ENCODE data around the gene KRT1.

KRT1 gene

DNA sequence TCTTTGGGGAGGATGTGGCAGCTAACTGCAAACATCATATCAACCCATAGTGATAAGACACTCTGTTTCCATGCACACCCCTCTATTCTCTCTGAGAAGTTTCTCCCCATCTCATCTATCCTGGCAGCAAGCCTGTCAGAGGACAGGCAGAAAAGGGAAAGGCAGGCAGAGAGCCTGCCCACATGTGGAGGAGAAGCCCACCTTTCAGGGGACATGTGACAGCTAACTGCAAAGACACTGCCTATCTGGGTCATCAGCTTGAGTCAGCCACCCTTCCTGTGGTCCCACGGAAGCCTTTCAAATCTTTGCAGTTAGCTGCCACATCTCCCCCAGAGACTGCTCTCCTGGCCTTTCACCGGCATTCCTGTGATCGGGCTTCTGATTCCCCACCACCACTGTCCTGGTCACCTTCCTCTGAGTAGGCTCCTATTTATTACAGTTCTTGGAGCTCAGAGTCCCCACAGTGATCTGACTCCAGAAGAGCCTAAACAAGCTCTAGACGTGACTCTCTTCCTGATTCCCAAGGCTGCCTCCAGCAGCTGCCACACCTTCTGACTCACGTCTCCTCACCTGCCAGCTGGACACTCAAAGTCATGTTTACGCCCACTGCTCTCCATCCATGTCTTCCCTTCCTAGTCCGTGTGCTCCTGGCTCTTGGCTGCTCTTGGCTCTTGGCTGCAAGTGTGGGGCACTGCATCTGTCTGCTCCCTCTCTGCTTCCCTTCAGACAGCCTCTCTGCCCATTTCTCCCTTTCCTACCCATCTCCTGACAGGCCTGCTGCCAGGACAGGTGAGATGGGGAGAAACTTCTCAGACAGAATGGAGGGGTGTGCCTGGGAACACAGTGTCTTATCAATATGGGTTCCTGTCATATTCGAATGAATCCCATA lies 7.5 kb upstream of the KRT1 start:
- H3K9me3 ChIP-seq (ENCODE audit: insufficient read depth, low read length), result no peaks in the 10 kb centered on the region
- DNase-seq (ENCODE audit: low read depth, low spot score), result no peak
- TF ChIP-seq SUZ12 (IDR thresholded peaks at IDR 0.05; ENCODE audit: extremely low read depth, insufficient read depth, insufficient read length) (no peak), ZNF274 (IDR thresholded peaks at IDR 0.05; ENCODE audit: low read depth, low read length) (no peak), YY1 (IDR thresholded peaks at IDR 0.05; ENCODE audit: insufficient read depth, insufficient read length) (no peak)

DNA sequence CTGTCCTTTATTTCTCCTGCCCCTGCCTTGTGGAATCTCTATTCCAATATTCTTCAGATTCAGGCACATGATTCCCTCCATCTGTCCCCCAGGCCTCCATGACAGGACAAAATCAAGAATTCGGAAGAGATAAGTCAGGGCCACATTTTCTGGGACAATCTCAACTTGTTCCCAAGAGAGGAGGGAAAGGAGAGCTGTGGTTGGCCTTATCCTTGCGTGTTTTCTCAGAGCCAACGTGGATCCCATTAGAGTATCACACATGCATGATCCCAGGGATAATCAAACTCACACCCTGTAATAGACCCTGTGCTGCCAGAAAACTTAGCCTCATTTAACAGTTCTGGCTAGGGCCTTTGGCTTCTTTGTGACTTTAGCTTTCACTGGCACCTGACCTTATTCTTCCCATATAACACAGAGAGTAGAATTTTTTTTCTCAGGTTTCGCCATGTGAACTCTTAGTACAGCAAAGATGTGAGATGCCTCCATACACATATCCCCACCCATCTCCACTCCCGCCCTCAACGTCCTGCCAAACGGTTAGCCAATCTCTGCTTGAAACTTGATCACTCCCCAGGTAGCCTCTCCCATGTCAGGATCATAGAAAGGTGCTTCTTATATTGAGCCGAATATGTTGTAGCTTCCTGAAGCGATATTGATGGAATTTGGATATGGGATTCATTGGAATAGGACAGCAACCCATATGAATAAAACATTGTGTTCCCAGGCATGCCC lies 6.7 kb upstream of the KRT1 start:
- no peaks in the 10 kb centered on the region for H3K4me1 ChIP-seq (ENCODE audit: insufficient read depth, insufficient read length)
- peaks cover 46% of the 10 kb centered on the region for H3K27me3 ChIP-seq (ENCODE audit: insufficient read depth, insufficient read length)
- no peaks in the 10 kb centered on the region for H3K36me3 ChIP-seq (ENCODE audit: insufficient read depth, insufficient read length, low read length)
- no peak overlapping the region for H3K9ac ChIP-seq (ENCODE audit: insufficient read length, low read depth)
- TF ChIP-seq YY1 (IDR thresholded peaks at IDR 0.05; ENCODE audit: insufficient read depth, insufficient read length), result no peak
- no peak for TF ChIP-seq SUZ12 (IDR thresholded peaks at IDR 0.05; ENCODE audit: extremely low read depth, insufficient read depth, insufficient read length)
- no peak for DNase-seq (ENCODE audit: low read depth, low spot score)
- H3K4me3 ChIP-seq (ENCODE audit: insufficient read length, low read depth), result no peak overlapping the region
- H3K9me3 ChIP-seq (ENCODE audit: insufficient read depth, low read length), result no peaks in the 10 kb centered on the region

More for the DNA sequence above, 7.5 kb upstream of the KRT1 start:
- no peak overlapping the region for H3K4me3 ChIP-seq (ENCODE audit: insufficient read length, low read depth)
- peaks cover 54% of the 10 kb centered on the region for H3K27me3 ChIP-seq (ENCODE audit: insufficient read depth, insufficient read length)
- H3K36me3 ChIP-seq (ENCODE audit: insufficient read depth, insufficient read length, low read length), result no peaks in the 10 kb centered on the region
- no peak overlapping the region for H3K9ac ChIP-seq (ENCODE audit: insufficient read length, low read depth)
- H3K4me1 ChIP-seq (ENCODE audit: insufficient read depth, insufficient read length), result peaks cover 4% of the 10 kb centered on the region

DNA sequence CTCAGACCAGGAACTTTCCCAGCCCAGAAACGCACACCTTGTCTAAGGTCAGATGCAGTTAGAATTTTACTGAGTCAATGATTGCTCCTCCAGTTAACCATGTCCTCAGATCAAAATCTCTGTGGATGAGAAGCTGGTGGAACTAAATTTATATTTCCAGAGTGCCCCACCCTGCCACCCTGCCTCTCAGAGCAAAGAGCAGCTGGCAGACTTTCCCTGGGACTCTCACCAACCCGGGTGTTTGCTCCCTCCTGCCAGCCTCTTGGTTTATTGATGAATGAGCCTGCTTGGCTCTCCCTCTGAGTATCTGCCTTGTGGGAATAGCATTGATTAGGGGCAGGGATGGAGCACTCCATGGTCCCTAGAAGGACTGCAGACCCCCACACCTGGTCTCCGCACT lies 5.9 kb upstream of the KRT1 start:
- H3K4me3 ChIP-seq (ENCODE audit: insufficient read length, low read depth), result no peak overlapping the region
- no peaks in the 10 kb centered on the region for H3K4me1 ChIP-seq (ENCODE audit: insufficient read depth, insufficient read length)
- no peaks in the 10 kb centered on the region for H3K36me3 ChIP-seq (ENCODE audit: insufficient read depth, insufficient read length, low read length)
- H3K27me3 ChIP-seq (ENCODE audit: insufficient read depth, insufficient read length), result peaks cover 37% of the 10 kb centered on the region
- TF ChIP-seq SUZ12 (IDR thresholded peaks at IDR 0.05; ENCODE audit: extremely low read depth, insufficient read depth, insufficient read length) (no peak), YY1 (IDR thresholded peaks at IDR 0.05; ENCODE audit: insufficient read depth, insufficient read length) (no peak), ZNF274 (IDR thresholded peaks at IDR 0.05; ENCODE audit: low read depth, low read length) (no peak)
- no peak overlapping the region for H3K9ac ChIP-seq (ENCODE audit: insufficient read length, low read depth)
- no peaks in the 10 kb centered on the region for H3K9me3 ChIP-seq (ENCODE audit: insufficient read depth, low read length)
- no peak for DNase-seq (ENCODE audit: low read depth, low spot score)

DNA sequence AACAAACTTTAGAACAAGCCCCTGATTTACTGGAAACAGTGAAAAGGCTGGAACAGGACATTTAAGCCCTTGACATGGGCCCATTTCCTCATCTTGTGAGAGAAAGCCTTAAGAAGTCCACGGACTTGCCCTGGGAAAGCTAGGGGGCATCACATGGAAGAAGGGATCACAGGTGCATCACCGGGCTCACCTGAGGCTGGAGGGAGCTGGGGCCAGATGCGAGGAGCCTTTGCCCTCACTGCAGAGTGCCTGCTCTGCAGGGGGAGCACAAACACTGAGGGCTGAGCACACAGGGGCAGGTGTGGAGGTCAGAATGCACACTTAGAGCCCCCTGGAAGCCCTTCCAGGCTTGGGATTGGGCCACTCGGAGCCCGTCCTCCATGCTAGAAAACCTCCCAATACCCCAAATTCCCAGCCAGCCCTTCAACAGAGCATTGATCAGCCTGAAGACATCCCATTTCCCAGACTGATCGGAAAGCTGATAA lies 5.2 kb upstream of the KRT1 start:
- Histone ChIP-seq H3K36me3 (ENCODE audit: insufficient read depth, insufficient read length, low read length) (no peaks in the 10 kb centered on the region), H3K9ac (ENCODE audit: insufficient read length, low read depth) (no peak overlapping the region), H3K9me3 (ENCODE audit: insufficient read depth, low read length) (no peaks in the 10 kb centered on the region), H3K4me3 (ENCODE audit: insufficient read length, low read depth) (no peak overlapping the region), H3K27me3 (ENCODE audit: insufficient read depth, insufficient read length) (peaks cover 31% of the 10 kb centered on the region), H3K4me1 (ENCODE audit: insufficient read depth, insufficient read length) (no peaks in the 10 kb centered on the region)
- TF ChIP-seq YY1 (IDR thresholded peaks at IDR 0.05; ENCODE audit: insufficient read depth, insufficient read length), result no peak
- TF ChIP-seq ZNF274 (IDR thresholded peaks at IDR 0.05; ENCODE audit: low read depth, low read length), result no peak
- TF ChIP-seq SUZ12 (IDR thresholded peaks at IDR 0.05; ENCODE audit: extremely low read depth, insufficient read depth, insufficient read length), result no peak
- no peak for DNase-seq (ENCODE audit: low read depth, low spot score)

DNA sequence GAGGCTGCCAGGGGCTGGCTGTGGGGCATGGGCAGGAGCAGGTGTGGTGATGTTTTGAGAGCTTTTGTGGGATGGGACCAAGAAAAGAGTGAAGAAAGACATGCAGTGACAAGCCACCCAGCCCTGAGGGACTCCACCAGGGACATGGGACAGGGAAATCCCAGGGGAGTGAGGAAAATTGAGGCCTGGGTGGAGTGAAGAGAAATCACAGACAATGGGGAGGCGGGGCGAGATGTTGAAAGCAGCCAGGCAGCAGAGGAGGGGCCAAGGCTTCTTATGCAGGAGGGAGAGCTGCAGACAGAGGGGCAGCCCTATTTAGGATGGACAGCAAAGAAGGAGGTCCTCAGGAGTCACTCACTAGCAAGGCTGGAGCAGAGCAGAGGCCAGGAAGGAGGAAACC lies 4.2 kb upstream of the KRT1 start:
- H3K4me1 ChIP-seq (ENCODE audit: insufficient read depth, insufficient read length), result no peaks in the 10 kb centered on the region
- no peak for DNase-seq (ENCODE audit: low read depth, low spot score)
- no peaks in the 10 kb centered on the region for H3K9me3 ChIP-seq (ENCODE audit: insufficient read depth, low read length)
- H3K4me3 ChIP-seq (ENCODE audit: insufficient read length, low read depth), result no peak overlapping the region
- no peak overlapping the region for H3K9ac ChIP-seq (ENCODE audit: insufficient read length, low read depth)
- TF ChIP-seq SUZ12 (IDR thresholded peaks at IDR 0.05; ENCODE audit: extremely low read depth, insufficient read depth, insufficient read length) (no peak), YY1 (IDR thresholded peaks at IDR 0.05; ENCODE audit: insufficient read depth, insufficient read length) (no peak), ZNF274 (IDR thresholded peaks at IDR 0.05; ENCODE audit: low read depth, low read length) (no peak)
- peaks cover 21% of the 10 kb centered on the region for H3K27me3 ChIP-seq (ENCODE audit: insufficient read depth, insufficient read length)
- no peaks in the 10 kb centered on the region for H3K36me3 ChIP-seq (ENCODE audit: insufficient read depth, insufficient read length, low read length)

DNA sequence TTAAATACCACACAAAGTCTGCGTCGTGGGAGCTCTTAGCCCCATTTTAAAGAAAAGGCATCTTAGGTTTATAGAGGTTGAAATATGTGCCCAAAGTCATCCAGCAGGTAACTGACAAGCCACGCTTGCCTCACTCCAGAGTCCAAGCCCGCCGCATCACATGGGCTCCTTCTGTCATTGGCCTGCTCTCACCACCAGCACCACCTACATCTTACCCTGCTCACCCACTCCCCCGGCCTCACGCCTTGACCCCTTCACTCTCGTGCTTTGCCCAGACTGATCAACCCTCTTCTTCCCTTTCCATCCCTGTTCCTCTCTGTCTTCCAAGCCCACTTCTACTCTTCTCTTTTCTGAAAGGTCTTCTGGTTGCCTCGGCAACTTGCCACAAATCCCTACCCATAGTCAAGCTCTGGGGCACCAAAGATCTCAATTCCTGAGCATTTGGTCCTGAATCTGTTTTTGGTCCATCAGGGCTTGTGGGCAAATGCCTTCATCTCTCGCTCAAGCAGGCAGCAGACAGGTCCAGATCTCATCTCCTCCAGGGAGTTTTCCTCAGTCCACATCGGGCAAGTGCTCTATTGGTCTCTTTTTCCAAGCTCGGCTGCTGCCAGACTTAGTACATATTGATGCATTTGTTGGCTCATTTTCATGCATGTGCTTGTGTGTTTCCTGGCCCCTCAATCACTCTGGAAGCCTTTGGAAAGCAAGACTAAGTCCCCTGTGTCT lies 3.5 kb upstream of the KRT1 start:
- Histone ChIP-seq H3K9me3 (ENCODE audit: insufficient read depth, low read length) (no peaks in the 10 kb centered on the region), H3K27me3 (ENCODE audit: insufficient read depth, insufficient read length) (peaks cover 15% of the 10 kb centered on the region), H3K9ac (ENCODE audit: insufficient read length, low read depth) (no peak overlapping the region), H3K4me1 (ENCODE audit: insufficient read depth, insufficient read length) (no peaks in the 10 kb centered on the region), H3K4me3 (ENCODE audit: insufficient read length, low read depth) (no peak overlapping the region), H3K36me3 (ENCODE audit: insufficient read depth, insufficient read length, low read length) (no peaks in the 10 kb centered on the region)
- TF ChIP-seq ZNF274 (IDR thresholded peaks at IDR 0.05; ENCODE audit: low read depth, low read length), result no peak
- TF ChIP-seq YY1 (IDR thresholded peaks at IDR 0.05; ENCODE audit: insufficient read depth, insufficient read length), result no peak
- TF ChIP-seq SUZ12 (IDR thresholded peaks at IDR 0.05; ENCODE audit: extremely low read depth, insufficient read depth, insufficient read length), result no peak
- DNase-seq (ENCODE audit: low read depth, low spot score), result no peak
